HG02840 (cell line): ENCODE data around the gene LGSN.
"Not testable (repeated sequence)": the region's sequence is repeated elsewhere in the genome, so short reads cannot be mapped to it uniquely, and the experiment has no call there.

ENCODE experiments used
- ATAC-seq: cut with Tn5 transposase; IDR thresholded peaks from one replicate; pipeline ENCODE4 v1.9.1; 2021; ENCODE audit warnings: mild to moderate bottlenecking, moderate library complexity, moderate number of reproducible peaks; ENCODE audit not compliant: unreplicated experiment, low FRiP score

Gene LGSN

GRCh38 chr6:63246581-63246980 lies 73.2 kb downstream of the LGSN start:
- ATAC-seq = no peak

- ATAC-seq = no peak
Observed at GRCh38 chr6:63245909-63246308, 73.9 kb downstream of the LGSN start.

GRCh38 chr6:63245420-63245819 lies 74.4 kb downstream of the LGSN start:
- ATAC-seq = no peak

- ATAC-seq = no peak
Observed at GRCh38 chr6:63236398-63236817, 83.4 kb downstream of the LGSN start.

GRCh38 chr6:63230511-63230910 lies 89.3 kb downstream of the LGSN start:
- not testable (repeated sequence) for ATAC-seq

GRCh38 chr6:63230027-63230426 lies 89.8 kb downstream of the LGSN start:
- not testable (repeated sequence) for ATAC-seq

- ATAC-seq = not testable (repeated sequence)
Observed at GRCh38 chr6:63227928-63228894, 91.6 kb downstream of the LGSN start.

- ATAC-seq = not testable (repeated sequence)
Observed at GRCh38 chr6:63225987-63226386, 93.8 kb downstream of the LGSN start.
